Activated B cell treated with CpG ODN at 0.5 μM for 24 hours (primary cell): ENCODE data around the gene SLX9. TPM values are rescaled to one million over a fixed set of nuclear protein-coding genes. Genes with fewer than 3 reads are reported as not detected.

Source experiments
- ATAC-seq: fragments of 200-7000 bp; cut with Tn5 transposase; one replicate; pipeline ENCODE4 v1.10.0; 2021; ENCODE audit warnings: low read depth, mild to moderate bottlenecking, moderate library complexity
- CTCF ChIA-PET: fragments of 350-600 bp; sonication (Branson Sonifier 250); formaldehyde crosslinking; loops from one replicate; lab custom pipeline; 2021; ENCODE audit warnings: antibody characterized with exemption; lab: Charles Lee
- POLR2A ChIA-PET: fragments of 350-600 bp; sonication (Branson Sonifier 250); formaldehyde crosslinking; loops from one replicate; lab custom pipeline; 2021; ENCODE audit warnings: antibody characterized with exemption; lab: Charles Lee
- DNase-seq: peaks from one replicate; pipeline ENCODE4 v3.0.0; 2022
- H3K27ac Mint-ChIP-seq: one replicate; pipeline ENCODE4 v1.8.0; 2020; ENCODE audit warnings: mixed read lengths
- H3K27me3 Mint-ChIP-seq: one replicate; pipeline ENCODE4 v1.8.0; 2021; ENCODE audit warnings: mixed read lengths
- H3K36me3 Mint-ChIP-seq: one replicate; pipeline ENCODE4 v1.8.0; 2021; ENCODE audit warnings: low read depth, mixed read lengths
- H3K4me1 Mint-ChIP-seq: one replicate; pipeline ENCODE4 v1.8.0; 2021; ENCODE audit warnings: mixed read lengths
- H3K4me3 Mint-ChIP-seq: one replicate; pipeline ENCODE4 v1.8.0; 2020; ENCODE audit warnings: mild to moderate bottlenecking, mixed read lengths
- H3K9me3 Mint-ChIP-seq: one replicate; pipeline ENCODE4 v1.8.0; 2020; ENCODE audit warnings: mixed read lengths
- intact Hi-C: fragments of 100-400 bp; cut with micrococcal nuclease; formaldehyde crosslinking; loops from one replicate; pipeline ENCODE4 v1.15.1; 2024
- total RNA-seq: library from RNA; stranded (reverse); gene quantifications from 2 replicates; pipeline ENCODE4 v1.2.3, GENCODE V29; 2022
- TF ChIP-seq, protein P1 (sequence below): fragments of 200-600 bp; IDR thresholded peaks from one replicate; pipeline ENCODE4 v1.8.0; 2022; ENCODE audit warnings: antibody characterized with exemption, mild to moderate bottlenecking

SLX9 gene
- total RNA-seq, 1 donor from 2014 or later = 26.0 TPM

DNA sequence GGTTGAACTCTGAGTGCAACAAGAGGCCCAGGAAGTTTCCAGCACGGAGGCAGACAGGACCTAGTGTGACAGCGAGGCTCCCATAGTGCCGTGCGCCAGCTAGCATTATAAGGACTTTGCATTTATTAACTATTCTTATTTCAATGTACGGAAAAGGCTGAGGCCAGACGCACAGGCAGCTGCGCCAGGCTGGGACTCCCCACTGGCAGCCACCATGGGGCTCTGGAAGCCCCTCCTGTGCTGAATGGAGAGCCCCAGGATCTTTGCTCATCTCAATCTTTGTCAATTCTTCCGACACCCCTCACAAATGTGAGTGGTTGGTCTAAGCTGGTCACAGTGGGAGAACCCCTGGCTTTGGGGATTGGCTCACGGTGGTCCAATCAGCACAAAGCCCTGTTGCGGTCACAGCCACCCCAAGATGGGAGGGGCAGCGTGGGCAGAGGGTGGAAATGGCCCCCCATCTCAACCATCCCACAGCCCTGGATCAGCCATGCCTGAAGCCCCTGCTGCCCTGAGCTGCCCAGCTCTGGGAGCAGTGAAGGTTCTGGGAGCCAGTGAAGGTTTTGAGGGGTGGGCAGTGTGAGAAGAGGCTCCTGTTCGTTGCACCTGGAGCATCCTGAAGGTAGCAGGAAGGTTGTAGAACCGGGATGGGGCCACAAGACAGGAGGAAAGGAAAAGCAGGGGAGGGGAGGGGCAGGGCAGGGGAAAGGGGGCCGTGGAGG, 75.1 kb downstream of the SLX9 start:
- ChIA-PET CTCF (interaction anchor here (1.4 kb wide), 1 partner anchor 113 kb away, joined by 3 read pairs; no protein-coding TSS in a partner anchor), POLR2A (no interaction called here)
- H3K36me3 Mint-ChIP-seq = no peaks in the 10 kb centered on the region
- H3K9me3 Mint-ChIP-seq = no peaks in the 10 kb centered on the region
- peaks cover 11% of the 10 kb centered on the region for H3K4me1 Mint-ChIP-seq
- intact Hi-C loops = loop anchor here (10.0 kb wide), 1 partner anchor 110 kb away; no protein-coding TSS in a partner anchor
- DNase-seq (no peak), ATAC-seq (no peak)
- no peak overlapping the region for H3K4me3 Mint-ChIP-seq
- H3K27me3 Mint-ChIP-seq = peaks cover 50% of the 10 kb centered on the region
- no peak overlapping the region for H3K27ac Mint-ChIP-seq
- TF ChIP-seq, protein P1, sequence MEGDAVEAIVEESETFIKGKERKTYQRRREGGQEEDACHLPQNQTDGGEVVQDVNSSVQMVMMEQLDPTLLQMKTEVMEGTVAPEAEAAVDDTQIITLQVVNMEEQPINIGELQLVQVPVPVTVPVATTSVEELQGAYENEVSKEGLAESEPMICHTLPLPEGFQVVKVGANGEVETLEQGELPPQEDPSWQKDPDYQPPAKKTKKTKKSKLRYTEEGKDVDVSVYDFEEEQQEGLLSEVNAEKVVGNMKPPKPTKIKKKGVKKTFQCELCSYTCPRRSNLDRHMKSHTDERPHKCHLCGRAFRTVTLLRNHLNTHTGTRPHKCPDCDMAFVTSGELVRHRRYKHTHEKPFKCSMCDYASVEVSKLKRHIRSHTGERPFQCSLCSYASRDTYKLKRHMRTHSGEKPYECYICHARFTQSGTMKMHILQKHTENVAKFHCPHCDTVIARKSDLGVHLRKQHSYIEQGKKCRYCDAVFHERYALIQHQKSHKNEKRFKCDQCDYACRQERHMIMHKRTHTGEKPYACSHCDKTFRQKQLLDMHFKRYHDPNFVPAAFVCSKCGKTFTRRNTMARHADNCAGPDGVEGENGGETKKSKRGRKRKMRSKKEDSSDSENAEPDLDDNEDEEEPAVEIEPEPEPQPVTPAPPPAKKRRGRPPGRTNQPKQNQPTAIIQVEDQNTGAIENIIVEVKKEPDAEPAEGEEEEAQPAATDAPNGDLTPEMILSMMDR = no peak

DNA sequence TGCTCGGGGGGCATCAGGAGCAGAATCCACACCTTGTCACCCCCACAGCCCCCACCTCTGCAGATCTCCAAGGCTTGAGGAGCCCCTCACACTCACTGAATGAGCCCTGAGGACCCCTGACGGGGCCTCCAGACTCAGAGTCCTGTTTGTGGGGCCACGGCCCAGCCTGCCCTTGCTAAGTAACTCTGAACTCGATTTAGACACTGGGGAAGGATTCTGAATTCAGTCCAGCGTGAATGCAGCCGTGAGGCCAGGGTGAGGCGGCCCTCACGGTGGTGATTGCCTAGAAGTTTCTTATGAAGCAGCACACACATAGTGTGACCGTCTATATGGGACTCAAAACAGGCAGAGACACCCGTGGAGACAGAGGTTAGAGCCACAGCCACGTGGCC, 75.6 kb downstream of the SLX9 start:
- POLR2A ChIA-PET = no interaction called here
- H3K27me3 Mint-ChIP-seq = peaks cover 49% of the 10 kb centered on the region
- H3K27ac Mint-ChIP-seq = no peak overlapping the region
- H3K36me3 Mint-ChIP-seq = no peaks in the 10 kb centered on the region
- intact Hi-C loops = loop anchor here (10.0 kb wide), 1 partner anchor 109 kb away; no protein-coding TSS in a partner anchor
- ATAC-seq (no peak), DNase-seq (no peak)
- peaks cover 11% of the 10 kb centered on the region for H3K4me1 Mint-ChIP-seq
- no peak overlapping the region for H3K4me3 Mint-ChIP-seq
- CTCF ChIA-PET = interaction anchor here (1.4 kb wide), 1 partner anchor 113 kb away, joined by 3 read pairs; no protein-coding TSS in a partner anchor
- no peaks in the 10 kb centered on the region for H3K9me3 Mint-ChIP-seq
- TF ChIP-seq, protein P1 = no peak

DNA sequence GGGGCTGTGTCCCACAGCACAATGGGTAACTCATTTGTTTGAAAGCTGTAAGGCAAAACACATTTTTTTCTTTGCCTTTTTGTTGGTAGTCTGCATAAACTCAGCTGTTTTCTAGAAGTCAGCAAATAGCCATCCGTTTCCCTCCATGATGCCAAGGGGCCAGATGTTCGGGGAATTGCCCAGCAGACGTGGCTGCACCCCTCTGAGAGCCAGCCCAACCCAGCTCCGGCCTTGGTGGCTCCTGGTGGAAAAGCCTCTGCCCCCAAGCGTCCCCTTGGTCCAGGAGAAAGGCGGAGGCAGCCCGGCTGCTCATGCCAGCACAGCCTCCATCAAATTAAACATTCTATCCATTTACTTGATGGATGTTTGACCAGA, 76.2 kb downstream of the SLX9 start:
- TF ChIP-seq, protein P1 = no peak
- no peaks in the 10 kb centered on the region for H3K36me3 Mint-ChIP-seq
- H3K27me3 Mint-ChIP-seq = peaks cover 44% of the 10 kb centered on the region
- no peak overlapping the region for H3K4me3 Mint-ChIP-seq
- CTCF ChIA-PET = interaction anchor here (1.4 kb wide), 1 partner anchor 112 kb away, joined by 3 read pairs; no protein-coding TSS in a partner anchor
- peaks cover 11% of the 10 kb centered on the region for H3K4me1 Mint-ChIP-seq
- no peak for ATAC-seq
- POLR2A ChIA-PET = no interaction called here
- no peak overlapping the region for H3K27ac Mint-ChIP-seq
- DNase-seq = no peak
- intact Hi-C loops = loop anchor here (10.0 kb wide), 1 partner anchor 109 kb away; no protein-coding TSS in a partner anchor
- H3K9me3 Mint-ChIP-seq = no peaks in the 10 kb centered on the region

DNA sequence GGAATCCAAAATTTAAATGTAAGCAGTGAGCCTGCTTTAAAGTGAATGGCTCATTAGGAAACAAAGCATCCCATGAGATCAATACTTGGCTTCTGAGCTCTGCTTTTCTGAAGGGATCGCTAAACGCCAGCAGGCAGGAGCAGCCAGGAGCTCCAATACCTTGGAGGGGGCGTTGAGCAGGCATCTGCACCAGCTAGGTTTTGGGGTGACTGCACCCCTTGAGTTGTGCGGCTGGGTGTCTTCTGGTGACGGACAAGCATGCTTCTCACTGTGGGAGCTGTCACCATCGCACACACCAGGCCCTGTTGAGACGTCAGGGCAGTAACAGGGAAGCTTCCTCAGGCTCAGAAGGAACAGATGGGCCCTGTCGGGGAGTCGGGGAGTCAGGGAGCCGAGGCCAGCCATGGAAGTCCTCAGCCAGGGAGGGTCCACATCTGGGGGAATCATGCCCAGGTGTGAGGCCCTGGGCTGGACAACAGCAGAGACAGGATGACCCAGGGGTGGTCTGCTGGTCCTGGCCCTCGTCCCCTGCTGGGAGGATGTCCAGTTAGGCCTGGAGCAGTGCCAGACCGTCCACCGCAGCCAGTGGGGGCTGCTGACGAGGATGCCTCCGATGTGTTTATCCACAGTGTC, 76.7 kb downstream of the SLX9 start:
- CTCF ChIA-PET = no interaction called here
- ATAC-seq (no peak), DNase-seq (no peak)
- H3K4me3 Mint-ChIP-seq = no peak overlapping the region
- H3K4me1 Mint-ChIP-seq = peaks cover 11% of the 10 kb centered on the region
- H3K9me3 Mint-ChIP-seq = no peaks in the 10 kb centered on the region
- TF ChIP-seq, protein P1 = no peak
- H3K27ac Mint-ChIP-seq = no peak overlapping the region
- intact Hi-C loops = loop anchor here (10.0 kb wide), 1 partner anchor 108 kb away; no protein-coding TSS in a partner anchor
- H3K27me3 Mint-ChIP-seq = peaks cover 40% of the 10 kb centered on the region
- POLR2A ChIA-PET = no interaction called here
- no peaks in the 10 kb centered on the region for H3K36me3 Mint-ChIP-seq
